ENCODE results near the gene EID3.

DNA sequence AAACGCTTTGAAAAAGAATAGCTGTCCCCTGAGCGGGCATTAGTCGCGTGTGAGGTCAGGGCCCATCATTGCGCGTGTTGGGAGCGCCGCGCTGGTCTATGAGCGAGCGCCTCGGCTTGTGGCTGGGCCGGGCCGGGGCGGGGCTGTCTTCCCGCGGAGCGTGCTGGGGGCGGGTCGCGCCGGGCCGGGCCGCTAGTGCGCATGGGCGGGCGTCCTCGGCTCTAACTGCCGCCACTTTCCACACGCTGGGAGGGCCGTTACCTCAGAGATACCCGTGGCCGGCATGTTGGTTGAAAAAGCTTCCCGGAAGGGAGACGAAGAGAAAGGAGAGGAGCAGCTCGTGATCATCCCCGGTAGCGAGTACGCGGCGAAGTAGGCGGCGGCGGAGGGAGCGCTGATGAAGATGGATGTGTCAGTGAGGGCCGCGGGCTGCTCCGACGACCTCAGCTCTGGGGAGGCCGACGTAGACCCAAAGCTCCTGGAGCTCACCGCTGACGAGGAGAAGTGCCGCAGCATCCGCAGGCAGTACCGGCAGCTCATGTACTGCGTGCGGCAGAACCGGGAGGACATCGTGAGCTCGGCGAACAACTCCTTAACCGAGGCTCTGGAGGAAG is at the start of gene EID3:
- TF ChIP-seq POLR2AphosphoS5 (IDR thresholded peaks at IDR 0.05), result peak; percentile 8
- TF ChIP-seq POLR2A (IDR thresholded peaks at IDR 0.05), result peak; percentile 20

Data from prostate gland (tissue), 1 donor.